Measurements from ENCODE around the gene SORBS2.
A peak's percentile ranks its signal among the peaks of the same experiment; 100 is the strongest.
"Not testable (repeated sequence)": the region's sequence is repeated elsewhere in the genome, so short reads cannot be mapped to it uniquely, and the experiment has no call there.

SORBS2 gene

GRCh38 chr4:185576962-185577950 is 234.7 kb downstream of the SORBS2 start:
- DNase-seq, result no peak

GRCh38 chr4:185576314-185576961 is 235.6 kb downstream of the SORBS2 start:
- no peak for DNase-seq

- DNase-seq, result no peak
These were observed 238.3 kb downstream of the SORBS2 start for GRCh38 chr4:185573651-185574199.

- DNase-seq, result no peak
These were observed 241.3 kb downstream of the SORBS2 start for GRCh38 chr4:185570727-185571126.

GRCh38 chr4:185567381-185568376 is 244.3 kb downstream of the SORBS2 start:
- no peak for DNase-seq

GRCh38 chr4:185566972-185567371 is 245.0 kb downstream of the SORBS2 start:
- no peak for DNase-seq

- DNase-seq, result peak; percentile 8 to 29
These were observed 245.6 kb downstream of the SORBS2 start for GRCh38 chr4:185566425-185566824.

- no peak for DNase-seq
These were observed 246.3 kb downstream of the SORBS2 start for GRCh38 chr4:185565696-185566095.

- no peak for DNase-seq
These were observed 247.6 kb downstream of the SORBS2 start for GRCh38 chr4:185564349-185564748.

GRCh38 chr4:185562531-185562930 is 249.5 kb downstream of the SORBS2 start:
- no peak for DNase-seq

- no peak for DNase-seq
These were observed 251.7 kb downstream of the SORBS2 start for GRCh38 chr4:185560316-185560715.

GRCh38 chr4:185559915-185560281 is 252.1 kb downstream of the SORBS2 start:
- DNase-seq, result no peak

- not testable (repeated sequence) for DNase-seq
These were observed 252.6 kb downstream of the SORBS2 start for GRCh38 chr4:185559251-185559914.

GRCh38 chr4:185554365-185555126 is 257.4 kb downstream of the SORBS2 start:
- DNase-seq, result no peak

- no peak for DNase-seq
These were observed 259.7 kb downstream of the SORBS2 start for GRCh38 chr4:185552254-185552653.

GRCh38 chr4:185550933-185551332 is 261.1 kb downstream of the SORBS2 start:
- DNase-seq, result no peak

- DNase-seq, result no peak
These were observed 262.8 kb downstream of the SORBS2 start for GRCh38 chr4:185549095-185549639.

GRCh38 chr4:185548587-185548986 is 263.4 kb downstream of the SORBS2 start:
- DNase-seq, result no peak

GRCh38 chr4:185546335-185546734 is 265.7 kb downstream of the SORBS2 start:
- DNase-seq, result no peak

- DNase-seq, result no peak
These were observed 269.2 kb downstream of the SORBS2 start for GRCh38 chr4:185542626-185543315.
